ENCODE data around the gene XIRP2.
"Not testable (repeated sequence)": the region's sequence is repeated elsewhere in the genome, so short reads cannot be mapped to it uniquely, and the experiment has no call there.

The XIRP2 gene

DNA sequence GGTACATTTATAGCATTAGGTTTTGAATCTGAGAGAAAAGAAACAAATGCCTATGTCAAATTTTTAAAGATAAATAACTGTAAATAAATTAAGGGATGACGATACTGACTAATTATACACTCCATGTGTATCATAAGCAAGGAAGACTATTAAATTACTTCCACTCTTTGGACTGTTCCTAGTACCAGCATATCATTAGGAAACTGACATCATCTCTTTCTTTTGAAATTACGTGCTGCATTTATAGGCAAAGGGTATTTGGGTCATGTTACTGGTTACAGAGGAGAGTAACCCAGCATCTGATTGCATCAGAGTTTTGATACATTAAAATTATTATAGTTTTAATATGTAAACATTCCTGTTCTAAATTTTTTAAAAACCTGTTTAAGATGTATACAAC, 309.7 kb downstream of the XIRP2 start:
- H3K4me3 ChIP-seq (ENCODE audit: low read length), result no peak overlapping the region
- no peak for TF ChIP-seq ZNF274 (IDR thresholded peaks at IDR 0.05; ENCODE audit: low read depth, low read length)

DNA sequence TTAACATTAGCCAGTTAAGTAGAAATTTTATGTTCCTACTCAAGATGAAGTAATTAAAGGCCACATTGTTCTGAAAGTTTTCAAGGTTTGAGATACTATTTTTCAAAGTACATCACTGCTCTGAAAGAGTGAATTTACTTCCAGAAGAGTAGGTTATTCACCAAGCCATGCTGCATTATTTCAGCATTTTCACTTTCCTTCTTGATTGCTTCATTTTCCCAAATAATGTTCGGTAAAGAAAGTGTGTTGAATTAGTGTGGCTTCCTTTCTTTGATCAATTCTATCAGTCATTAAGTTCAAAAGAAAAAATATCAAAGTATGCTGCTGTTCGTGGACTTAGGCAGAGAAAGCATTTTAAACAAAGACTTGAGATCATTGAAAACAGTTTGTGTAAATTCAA, 310.3 kb downstream of the XIRP2 start:
- no peak for TF ChIP-seq ZNF274 (IDR thresholded peaks at IDR 0.05; ENCODE audit: low read depth, low read length)
- H3K4me3 ChIP-seq (ENCODE audit: low read length), result no peak overlapping the region

- TF ChIP-seq ZNF274 (IDR thresholded peaks at IDR 0.05; ENCODE audit: low read depth, low read length), result no peak
Observed at GRCh38 chr2:167200019-167200418, 311.7 kb downstream of the XIRP2 start.

DNA sequence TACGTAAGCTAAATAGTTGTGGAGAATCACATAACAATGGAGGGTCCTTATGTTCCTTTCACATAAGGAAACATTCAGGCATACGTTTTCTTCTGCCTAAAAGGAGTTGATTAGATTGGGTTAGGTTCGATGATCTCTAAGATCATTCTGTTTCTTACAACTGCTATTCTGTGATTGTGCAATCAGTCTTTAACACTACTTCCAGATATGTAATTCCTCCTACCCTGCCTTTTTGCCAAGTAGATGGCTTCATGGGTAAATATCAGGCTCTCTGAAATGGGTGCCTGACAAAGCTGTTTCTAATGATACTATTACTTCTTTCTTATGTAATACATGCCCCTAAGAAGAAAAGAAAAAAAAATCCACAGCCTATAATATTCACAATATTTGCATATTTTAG, 321.5 kb downstream of the XIRP2 start:
- H3K4me3 ChIP-seq (ENCODE audit: low read length), result no peak overlapping the region
- TF ChIP-seq ZNF274 (IDR thresholded peaks at IDR 0.05; ENCODE audit: low read depth, low read length), result no peak

More at GRCh38 chr2:167200019-167200418, 311.7 kb downstream of the XIRP2 start:
- H3K4me3 ChIP-seq (ENCODE audit: low read length), result no peak overlapping the region

DNA sequence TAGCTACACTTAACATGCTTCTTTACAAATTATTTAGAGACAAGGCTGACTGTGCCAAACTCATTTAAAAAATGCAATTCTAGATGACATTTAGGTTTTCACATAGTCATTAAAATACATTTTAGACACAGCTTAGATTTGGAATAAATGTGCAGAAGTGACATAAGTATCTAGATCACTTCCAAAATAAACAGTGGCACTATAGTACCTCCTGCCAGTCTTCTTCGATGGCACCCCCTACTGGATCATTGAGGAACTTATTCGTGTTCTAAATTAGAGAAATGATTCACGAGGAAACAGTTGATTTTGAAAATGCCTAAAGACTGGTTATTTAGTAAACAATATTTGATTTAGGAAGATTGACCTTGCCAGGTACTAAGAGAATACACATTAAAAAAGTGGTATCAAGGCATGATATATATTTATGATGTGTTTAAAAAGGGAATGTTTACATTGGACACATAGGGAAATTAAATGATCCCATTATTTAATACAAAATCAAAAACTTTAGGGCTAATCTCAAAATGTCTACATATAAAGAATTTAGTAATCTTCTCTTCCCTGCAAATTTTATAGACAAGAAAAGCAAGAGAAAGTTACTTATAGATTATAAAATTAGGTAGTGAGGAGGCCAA, 323.9 kb downstream of the XIRP2 start:
- H3K4me3 ChIP-seq (ENCODE audit: low read length), result no peak overlapping the region
- TF ChIP-seq ZNF274 (IDR thresholded peaks at IDR 0.05; ENCODE audit: low read depth, low read length), result no peak

- TF ChIP-seq ZNF274 (IDR thresholded peaks at IDR 0.05; ENCODE audit: low read depth, low read length), result no peak
- H3K4me3 ChIP-seq (ENCODE audit: low read length), result no peak overlapping the region
Observed at GRCh38 chr2:167215595-167215994, 327.3 kb downstream of the XIRP2 start.

- no peak overlapping the region for H3K4me3 ChIP-seq (ENCODE audit: low read length)
- no peak for TF ChIP-seq ZNF274 (IDR thresholded peaks at IDR 0.05; ENCODE audit: low read depth, low read length)
Observed at GRCh38 chr2:167237478-167237877, 349.2 kb downstream of the XIRP2 start.

GRCh38 chr2:167240671-167241070, 352.4 kb downstream of the XIRP2 start:
- no peak overlapping the region for H3K4me3 ChIP-seq (ENCODE audit: low read length)
- no peak for TF ChIP-seq ZNF274 (IDR thresholded peaks at IDR 0.05; ENCODE audit: low read depth, low read length)

DNA sequence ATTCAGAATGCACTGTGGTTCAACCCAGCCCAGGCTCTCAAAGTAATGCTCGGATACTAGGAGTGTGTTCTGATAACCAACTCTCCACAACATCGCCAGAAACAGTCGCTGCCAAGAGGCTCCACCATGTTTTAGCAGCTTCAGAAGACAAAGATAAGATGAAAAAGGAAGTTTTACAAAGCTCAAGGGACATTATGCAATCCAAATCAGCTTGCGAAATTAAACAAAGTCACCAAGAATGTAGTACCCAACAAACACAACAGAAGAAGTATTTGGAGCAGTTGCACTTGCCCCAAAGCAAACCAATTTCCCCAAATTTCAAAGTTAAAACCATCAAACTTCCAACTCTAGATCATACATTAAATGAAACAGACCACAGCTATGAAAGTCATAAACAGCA, 360.9 kb downstream of the XIRP2 start:
- H3K4me3 ChIP-seq (ENCODE audit: low read length), result no peak overlapping the region
- TF ChIP-seq ZNF274 (IDR thresholded peaks at IDR 0.05; ENCODE audit: low read depth, low read length), result no peak

GRCh38 chr2:167253025-167253424, 364.7 kb downstream of the XIRP2 start:
- TF ChIP-seq ZNF274 (IDR thresholded peaks at IDR 0.05; ENCODE audit: low read depth, low read length), result no peak
- H3K4me3 ChIP-seq (ENCODE audit: low read length), result no peak overlapping the region

GRCh38 chr2:167254721-167255120, 366.4 kb downstream of the XIRP2 start:
- H3K4me3 ChIP-seq (ENCODE audit: low read length), result no peak overlapping the region
- TF ChIP-seq ZNF274 (IDR thresholded peaks at IDR 0.05; ENCODE audit: low read depth, low read length), result no peak

- no peak for TF ChIP-seq ZNF274 (IDR thresholded peaks at IDR 0.05; ENCODE audit: low read depth, low read length)
- no peak overlapping the region for H3K4me3 ChIP-seq (ENCODE audit: low read length)
Observed at GRCh38 chr2:167258712-167259111, 370.4 kb downstream of the XIRP2 start.

GRCh38 chr2:167264380-167264779, 376.1 kb downstream of the XIRP2 start:
- no peak for TF ChIP-seq ZNF274 (IDR thresholded peaks at IDR 0.05; ENCODE audit: low read depth, low read length)
- no peak overlapping the region for H3K4me3 ChIP-seq (ENCODE audit: low read length)

- no peak overlapping the region for H3K4me3 ChIP-seq (ENCODE audit: low read length)
- no peak for TF ChIP-seq ZNF274 (IDR thresholded peaks at IDR 0.05; ENCODE audit: low read depth, low read length)
Observed at GRCh38 chr2:167265004-167265403, 376.7 kb downstream of the XIRP2 start.

GRCh38 chr2:167265722-167266121, 377.4 kb downstream of the XIRP2 start:
- no peak overlapping the region for H3K4me3 ChIP-seq (ENCODE audit: low read length)
- TF ChIP-seq ZNF274 (IDR thresholded peaks at IDR 0.05; ENCODE audit: low read depth, low read length), result no peak

GRCh38 chr2:167268245-167268644, 380.0 kb downstream of the XIRP2 start:
- not testable (repeated sequence) for H3K4me3 ChIP-seq (ENCODE audit: low read length)
